HFFc6 (cell line): ENCODE data around the gene PLA2R1. TPM values are rescaled to one million over a fixed set of nuclear protein-coding genes. Genes with fewer than 3 reads are reported as not detected.

ENCODE experiments used
- DNase-seq: peaks from one replicate; pipeline ENCODE4 v3.0.0-alpha.2; 2018
- H3K27ac Mint-ChIP-seq: 2 replicates; pipeline ENCODE4 v1.8.0; 2020; ENCODE audit warnings: mild to moderate bottlenecking, mixed read lengths
- H3K27me3 Mint-ChIP-seq: 2 replicates; pipeline ENCODE4 v1.8.0; 2021; ENCODE audit warnings: mild to moderate bottlenecking, moderate library complexity, mixed read lengths; ENCODE audit not compliant: insufficient read depth
- H3K36me3 Mint-ChIP-seq: 2 replicates; pipeline ENCODE4 v1.8.0; 2021; ENCODE audit warnings: low read depth, mixed read lengths
- H3K4me1 Mint-ChIP-seq: 2 replicates; pipeline ENCODE4 v1.8.0; 2020; ENCODE audit warnings: low read depth, mixed read lengths
- H3K4me3 Mint-ChIP-seq: 2 replicates; pipeline ENCODE4 v1.8.0; 2020; ENCODE audit warnings: mild to moderate bottlenecking, moderate library complexity, mixed read lengths
- H3K9me3 Mint-ChIP-seq: 2 replicates; pipeline ENCODE4 v1.8.0; 2020; ENCODE audit warnings: mild to moderate bottlenecking, mixed read lengths
- total RNA-seq, 6 experiments: library from RNA; stranded (reverse); fragmentation: NEBNext Ultra II Directional; extraction: Animal tissue kit (Norgen Biotek cat#: 25700); gene quantifications; 2 replicates in 1 of 6; 3 replicates in 5 of 6; pipeline ENCODE4 v1.2.3, GENCODE V29; 2021
- TF ChIP-seq, protein P1 (sequence below): fragments of 200-600 bp; sonication (generic); IDR thresholded peaks from 2 replicates; pipeline ENCODE4 v1.5.0; 2021; ENCODE audit warnings: antibody characterized with exemption, mild to moderate bottlenecking

PLA2R1 gene
- total RNA-seq, 6 experiments from 2014 or later: 3.2 to 6.3 (median 3.3) TPM

DNA sequence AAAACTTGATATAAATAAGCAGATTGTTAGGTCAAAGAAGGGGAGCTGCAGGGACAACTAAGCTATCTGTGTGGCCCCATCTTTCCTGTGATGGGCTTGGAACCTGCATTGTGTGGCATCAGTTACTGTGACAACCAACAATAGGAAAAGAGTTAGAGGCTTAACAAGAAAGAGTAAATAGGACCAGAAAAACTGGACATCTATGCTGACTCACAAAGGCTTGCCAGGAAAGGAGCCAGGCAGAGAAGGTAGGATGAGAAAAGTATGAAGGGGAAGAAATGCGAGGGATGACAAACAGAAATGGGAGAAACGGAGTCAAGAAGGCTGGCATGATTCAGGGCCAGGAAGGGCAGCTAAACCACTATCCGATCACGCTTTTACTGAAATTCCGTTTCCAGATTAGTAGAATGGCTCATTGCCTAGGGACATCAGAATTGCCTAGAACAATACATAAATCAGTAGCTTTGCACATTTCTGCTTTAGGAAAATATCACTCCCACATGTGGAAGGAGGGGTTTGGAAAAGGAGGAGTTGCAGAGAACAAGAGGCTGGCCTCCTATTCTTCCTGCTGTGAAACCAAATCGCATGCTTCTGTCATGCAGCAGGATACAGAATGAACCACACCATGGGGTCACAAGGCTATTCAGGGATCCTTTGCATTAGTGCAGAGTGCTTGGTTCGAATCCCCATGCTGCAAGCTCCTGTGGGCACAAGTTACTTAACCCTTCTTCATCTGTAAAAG lies 7.3 kb downstream of the PLA2R1 start:
- peak overlapping the region; percentile 48; the same call in 1 of the 2 replicates for H3K27ac Mint-ChIP-seq
- no peaks in the 10 kb centered on the region for H3K36me3 Mint-ChIP-seq
- peak overlapping the region; percentile 23; the same call in 1 of the 2 replicates for H3K4me3 Mint-ChIP-seq
- H3K4me1 Mint-ChIP-seq: peaks cover 50% of the 10 kb centered on the region
- TF ChIP-seq, protein P1, sequence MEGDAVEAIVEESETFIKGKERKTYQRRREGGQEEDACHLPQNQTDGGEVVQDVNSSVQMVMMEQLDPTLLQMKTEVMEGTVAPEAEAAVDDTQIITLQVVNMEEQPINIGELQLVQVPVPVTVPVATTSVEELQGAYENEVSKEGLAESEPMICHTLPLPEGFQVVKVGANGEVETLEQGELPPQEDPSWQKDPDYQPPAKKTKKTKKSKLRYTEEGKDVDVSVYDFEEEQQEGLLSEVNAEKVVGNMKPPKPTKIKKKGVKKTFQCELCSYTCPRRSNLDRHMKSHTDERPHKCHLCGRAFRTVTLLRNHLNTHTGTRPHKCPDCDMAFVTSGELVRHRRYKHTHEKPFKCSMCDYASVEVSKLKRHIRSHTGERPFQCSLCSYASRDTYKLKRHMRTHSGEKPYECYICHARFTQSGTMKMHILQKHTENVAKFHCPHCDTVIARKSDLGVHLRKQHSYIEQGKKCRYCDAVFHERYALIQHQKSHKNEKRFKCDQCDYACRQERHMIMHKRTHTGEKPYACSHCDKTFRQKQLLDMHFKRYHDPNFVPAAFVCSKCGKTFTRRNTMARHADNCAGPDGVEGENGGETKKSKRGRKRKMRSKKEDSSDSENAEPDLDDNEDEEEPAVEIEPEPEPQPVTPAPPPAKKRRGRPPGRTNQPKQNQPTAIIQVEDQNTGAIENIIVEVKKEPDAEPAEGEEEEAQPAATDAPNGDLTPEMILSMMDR: no peak
- DNase-seq: peak; percentile 19
- H3K9me3 Mint-ChIP-seq: no peaks in the 10 kb centered on the region
- H3K27me3 Mint-ChIP-seq: peaks cover 1% of the 10 kb centered on the region

DNA sequence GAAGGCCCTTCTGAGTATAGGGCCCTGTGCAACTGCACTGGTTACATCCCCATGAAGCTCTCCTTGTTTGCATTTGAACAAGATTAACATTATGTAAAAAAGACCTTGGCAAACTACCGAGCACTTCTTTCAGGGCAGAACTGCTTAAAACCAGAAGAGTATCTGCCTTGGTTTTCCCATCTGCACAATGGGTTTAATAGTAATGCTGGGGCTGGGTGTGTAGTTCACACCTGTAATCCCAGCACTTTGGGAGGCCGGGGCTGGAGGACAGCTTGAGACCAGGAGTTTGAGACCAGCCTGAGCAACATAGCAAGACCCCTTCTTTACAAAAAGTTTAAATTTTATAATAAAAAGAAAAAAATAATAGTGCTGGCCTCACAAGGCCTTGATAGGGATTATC lies 8.5 kb downstream of the PLA2R1 start:
- TF ChIP-seq, protein P1: no peak
- DNase-seq: no peak
- peaks cover 1% of the 10 kb centered on the region for H3K27me3 Mint-ChIP-seq
- H3K4me1 Mint-ChIP-seq: peaks cover 50% of the 10 kb centered on the region
- no peaks in the 10 kb centered on the region for H3K36me3 Mint-ChIP-seq
- H3K4me3 Mint-ChIP-seq: no peak overlapping the region
- no peaks in the 10 kb centered on the region for H3K9me3 Mint-ChIP-seq
- H3K27ac Mint-ChIP-seq: no peak overlapping the region

DNA sequence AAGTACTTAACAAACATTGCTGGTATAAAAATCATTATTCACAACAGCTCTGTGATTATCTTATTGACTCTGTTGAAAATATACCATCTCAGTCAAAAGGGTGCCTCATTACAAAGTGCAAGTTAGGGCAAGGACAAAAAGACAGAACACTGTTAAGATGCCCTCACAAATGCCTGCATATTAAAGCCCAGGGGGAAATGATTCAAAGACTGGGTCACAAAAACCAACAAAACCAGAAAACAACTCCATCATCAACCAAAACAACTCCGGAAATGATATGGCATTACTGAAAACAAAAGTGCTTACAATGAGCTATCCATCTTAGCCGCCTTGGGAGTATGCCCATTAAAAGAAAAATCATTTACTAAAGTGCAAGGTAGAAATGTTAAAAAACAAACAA lies 9.9 kb downstream of the PLA2R1 start:
- no peak for DNase-seq
- Mint-ChIP-seq H3K4me1 (peaks cover 40% of the 10 kb centered on the region), H3K27ac (no peak overlapping the region), H3K4me3 (no peak overlapping the region), H3K27me3 (peaks cover 1% of the 10 kb centered on the region; the same call in 1 of the 2 replicates), H3K9me3 (no peaks in the 10 kb centered on the region), H3K36me3 (no peaks in the 10 kb centered on the region)
- TF ChIP-seq, protein P1: no peak

DNA sequence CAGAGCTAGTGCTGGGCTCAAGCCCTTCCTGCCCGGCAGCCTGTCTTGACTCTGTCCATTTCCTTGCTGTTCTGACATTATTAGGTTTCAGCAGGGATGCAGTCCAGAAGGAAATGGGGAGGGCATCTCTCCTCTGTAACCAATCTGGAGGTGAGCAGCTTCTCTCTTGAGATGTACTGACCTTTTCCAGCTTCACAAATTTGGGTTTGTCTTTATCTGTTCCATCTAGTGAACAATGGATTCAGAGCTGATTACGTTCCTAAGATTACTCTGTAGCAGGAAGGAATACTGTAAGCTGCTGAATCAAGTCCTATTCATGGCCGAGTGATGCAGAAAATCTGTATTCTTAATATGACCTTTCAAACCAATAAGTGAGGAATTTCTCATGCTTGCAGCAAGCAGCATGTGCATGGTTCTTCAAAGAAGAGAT lies 11.0 kb downstream of the PLA2R1 start:
- no peak for DNase-seq
- Mint-ChIP-seq H3K27me3 (peaks cover 1% of the 10 kb centered on the region; the same call in 1 of the 2 replicates), H3K36me3 (no peaks in the 10 kb centered on the region), H3K4me3 (no peak overlapping the region), H3K27ac (no peak overlapping the region), H3K4me1 (peaks cover 36% of the 10 kb centered on the region), H3K9me3 (no peaks in the 10 kb centered on the region)
- TF ChIP-seq, protein P1: no peak

DNA sequence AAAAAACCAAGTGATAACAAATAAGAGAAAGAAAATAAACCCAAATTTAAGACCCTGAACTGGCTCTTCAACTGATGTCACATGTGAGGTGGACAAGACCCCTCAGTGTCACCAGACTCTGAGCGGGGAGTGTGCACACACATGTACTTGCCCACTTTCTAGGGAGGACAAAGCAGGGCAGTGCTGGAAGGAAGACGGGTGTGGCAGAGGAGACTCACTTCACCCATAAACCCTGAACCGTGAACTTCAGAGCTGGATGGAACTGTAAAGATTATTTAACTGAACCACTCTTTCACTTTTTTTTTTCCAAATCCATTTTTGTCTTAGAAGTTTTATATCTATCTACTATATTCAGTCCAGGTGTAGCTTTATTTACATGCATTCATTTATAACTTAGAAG lies 12.3 kb downstream of the PLA2R1 start:
- no peaks in the 10 kb centered on the region for H3K9me3 Mint-ChIP-seq
- H3K27ac Mint-ChIP-seq: no peak overlapping the region
- TF ChIP-seq, protein P1: no peak
- H3K4me3 Mint-ChIP-seq: no peak overlapping the region
- no peak for DNase-seq
- peaks cover 3% of the 10 kb centered on the region; the same call in 1 of the 2 replicates for H3K27me3 Mint-ChIP-seq
- peaks cover 26% of the 10 kb centered on the region for H3K4me1 Mint-ChIP-seq
- H3K36me3 Mint-ChIP-seq: no peaks in the 10 kb centered on the region
